CD4-positive, alpha-beta T cell treated with Interferon alpha-2 for 1 hour (primary cell): Measurements from ENCODE around the gene DFFA.
A peak's percentile ranks its signal among the peaks of the same experiment; 100 is the strongest.
"Not testable (repeated sequence)": the region's sequence is repeated elsewhere in the genome, so short reads cannot be mapped to it uniquely, and the experiment has no call there.

Experiments
- DNase-seq, 2 donors: peaks; one replicate each; pipeline ENCODE4 v3.0.0-alpha.2; 2020 to 2022

Gene DFFA

DNA sequence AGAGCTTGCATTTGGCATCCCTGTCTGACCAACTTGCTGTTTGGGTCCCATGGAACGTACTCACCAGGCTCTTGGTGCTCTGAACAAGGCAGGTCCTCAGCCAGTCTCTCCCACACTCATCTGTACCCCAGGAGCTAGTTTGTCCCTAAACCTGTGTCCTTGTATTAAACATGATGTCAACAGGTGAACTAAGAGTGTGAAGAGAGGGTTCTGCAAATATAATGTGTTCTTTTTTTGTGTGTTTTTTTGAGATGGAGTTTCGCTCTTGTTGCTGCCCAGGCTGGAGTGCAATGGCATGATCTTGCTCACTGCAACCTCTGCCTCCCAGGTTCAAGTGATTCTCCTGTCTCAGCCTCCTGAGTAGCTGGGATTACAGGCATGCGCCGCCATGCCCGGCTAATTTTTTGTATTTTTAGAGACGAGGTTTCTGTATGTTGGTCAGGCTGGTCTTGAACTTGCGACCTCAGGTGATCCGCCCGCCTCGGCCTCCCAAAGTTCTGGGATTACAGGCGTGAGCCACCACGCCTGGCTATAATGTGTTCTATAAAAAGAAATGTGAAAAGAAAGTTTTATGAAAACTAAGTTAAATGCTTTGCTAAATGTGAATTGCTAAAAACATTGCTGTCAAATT, 33.8 kb upstream of the DFFA start:
- DNase-seq, result not testable (repeated sequence)

- DNase-seq, result no peak
Observed at GRCh38 chr1:10504249-10504648, 31.9 kb upstream of the DFFA start.

- no peak for DNase-seq
Observed at GRCh38 chr1:10502206-10502605, 29.9 kb upstream of the DFFA start.

DNA sequence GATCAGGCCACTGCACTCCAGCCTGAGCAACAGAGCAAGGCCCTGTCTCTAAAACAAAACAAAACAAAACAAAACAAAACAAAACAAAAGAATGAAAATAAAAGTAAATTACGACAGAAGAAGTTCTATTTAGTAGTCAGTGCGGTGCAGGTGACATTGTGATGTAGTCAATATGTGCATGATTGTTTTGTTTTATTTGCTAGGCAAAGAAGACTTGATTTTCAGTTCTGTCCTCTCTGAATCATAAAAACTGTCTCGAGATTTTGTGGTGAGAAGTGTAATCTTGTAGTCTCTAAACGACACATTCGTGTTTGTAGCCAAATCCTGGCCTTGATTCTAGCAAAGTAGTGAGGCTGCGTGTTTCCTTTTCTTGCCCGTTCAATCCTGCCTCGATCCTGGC, 25.9 kb upstream of the DFFA start:
- DNase-seq, result peak in 1 of 2 donors; percentile 23

- peak; percentile 15 to 30 for DNase-seq
Observed at GRCh38 chr1:10497109-10497508, 24.8 kb upstream of the DFFA start.

DNA sequence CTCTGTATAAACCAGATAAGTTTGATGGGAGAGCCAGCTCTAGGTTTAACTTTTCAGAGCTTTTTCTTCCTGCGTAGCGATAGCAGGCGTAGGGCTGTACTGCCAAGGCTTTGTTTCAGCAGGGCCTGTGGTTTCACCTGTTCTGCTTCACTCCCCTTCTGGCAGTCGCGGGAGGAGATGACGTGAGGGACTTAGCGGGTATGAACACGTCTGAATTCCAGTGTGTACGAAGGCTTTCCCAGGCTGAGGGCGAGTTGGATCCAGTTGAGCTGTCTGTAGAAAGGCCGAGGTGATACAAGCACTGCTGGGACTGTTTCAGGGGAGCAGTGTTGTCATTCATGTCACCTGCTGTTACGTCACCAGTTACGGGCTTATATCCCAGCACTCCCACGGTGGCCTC, 23.6 kb upstream of the DFFA start:
- DNase-seq, result peak; percentile 48 to 52

DNA sequence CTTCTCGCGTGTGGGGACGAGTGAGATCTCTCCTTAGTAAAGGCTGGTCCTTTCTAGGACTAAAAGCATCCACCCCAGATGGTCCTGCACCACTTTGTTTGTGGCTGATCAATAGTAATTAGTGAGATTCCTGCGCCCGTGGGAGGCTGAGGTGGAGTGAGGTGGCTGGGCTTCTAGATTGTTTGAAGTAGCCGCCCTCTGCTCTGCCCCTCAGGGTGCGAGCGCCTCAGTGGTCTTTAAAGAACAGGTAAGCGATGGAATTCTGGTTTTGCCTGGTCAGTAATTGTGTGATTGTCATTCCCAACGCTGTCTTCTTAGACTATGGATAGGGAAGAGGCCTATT, 23.1 kb upstream of the DFFA start:
- no peak for DNase-seq

- DNase-seq, result peak; percentile 78 to 86
Observed at GRCh38 chr1:10494754-10495474, 22.6 kb upstream of the DFFA start.

GRCh38 chr1:10494418-10494753, 22.1 kb upstream of the DFFA start:
- no peak for DNase-seq

- no peak for DNase-seq
Observed at GRCh38 chr1:10490286-10490970, 18.1 kb upstream of the DFFA start.

DNA sequence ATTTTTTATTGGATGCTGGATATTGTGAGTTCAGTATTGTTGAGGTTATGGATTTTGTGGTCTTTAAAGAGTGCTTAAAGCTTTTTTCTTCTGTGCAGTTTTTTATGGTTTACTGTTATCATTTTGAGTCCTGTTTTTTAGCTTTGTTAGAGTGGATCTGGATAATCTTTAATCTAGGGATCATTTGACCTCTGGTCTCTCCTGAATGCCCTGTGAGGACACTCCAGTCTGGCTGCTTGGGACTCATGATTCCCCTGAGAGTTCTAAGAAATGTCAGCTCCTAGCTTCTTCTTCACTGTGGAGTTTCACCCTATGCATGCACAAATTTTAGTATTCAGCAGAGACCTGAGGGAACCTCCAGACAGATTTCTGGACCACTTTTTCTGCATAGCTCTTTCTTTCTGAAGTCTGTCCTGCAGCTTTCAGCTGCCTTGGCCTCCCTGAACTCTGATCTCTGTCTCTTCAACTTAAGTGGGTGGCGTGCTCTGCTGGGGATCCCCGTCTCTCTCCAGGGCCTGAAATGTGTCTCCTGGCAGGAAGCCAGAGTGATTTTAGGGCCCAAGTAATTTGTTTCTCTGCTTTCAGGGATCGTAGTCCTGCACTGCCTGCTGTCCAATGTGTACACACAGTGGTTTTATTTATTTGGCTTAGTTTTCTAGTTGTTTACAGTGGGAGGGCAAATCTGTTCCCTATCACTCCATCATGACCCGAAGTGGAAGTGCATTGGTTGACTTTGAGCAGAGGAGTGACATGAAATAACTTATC, 17.1 kb upstream of the DFFA start:
- DNase-seq, result no peak

DNA sequence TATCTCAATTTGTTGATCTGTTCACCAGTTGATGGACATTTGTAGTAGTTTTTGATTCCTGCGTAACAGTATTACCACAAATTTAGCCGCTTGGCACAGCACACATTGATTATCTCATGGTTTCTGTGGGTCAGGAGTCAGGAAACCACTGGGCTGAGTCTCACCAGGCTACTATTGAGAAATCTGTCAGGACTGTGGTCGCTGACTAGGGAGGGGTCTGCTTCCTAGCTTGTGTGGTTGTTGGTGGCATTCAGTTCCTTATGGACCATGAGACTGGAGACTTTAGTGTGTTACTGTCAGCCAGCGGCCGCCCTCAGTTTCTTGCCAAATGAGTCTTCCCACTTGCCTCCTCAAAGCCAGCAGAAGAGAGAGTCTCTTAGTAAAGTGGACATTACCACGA, 12.2 kb upstream of the DFFA start:
- no peak for DNase-seq

DNA sequence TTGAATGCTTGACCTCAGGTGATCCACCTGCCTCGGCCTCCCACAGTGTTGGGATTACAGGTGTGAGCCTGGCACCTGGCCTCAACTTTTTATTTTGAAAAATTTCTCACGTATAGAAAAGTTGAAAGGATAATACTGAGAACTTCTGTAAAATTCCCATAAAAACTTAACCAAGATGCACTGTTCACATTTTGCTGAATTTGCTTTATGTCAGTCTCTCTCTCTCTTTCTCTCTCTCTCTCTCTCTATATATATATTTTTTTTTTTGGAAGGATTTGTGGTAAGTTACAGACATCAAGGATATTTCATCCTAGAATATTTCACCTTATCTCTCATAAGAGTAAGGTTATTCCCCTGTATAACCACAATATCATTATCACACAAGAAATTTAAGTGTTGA, 8.3 kb upstream of the DFFA start:
- no peak for DNase-seq

DNA sequence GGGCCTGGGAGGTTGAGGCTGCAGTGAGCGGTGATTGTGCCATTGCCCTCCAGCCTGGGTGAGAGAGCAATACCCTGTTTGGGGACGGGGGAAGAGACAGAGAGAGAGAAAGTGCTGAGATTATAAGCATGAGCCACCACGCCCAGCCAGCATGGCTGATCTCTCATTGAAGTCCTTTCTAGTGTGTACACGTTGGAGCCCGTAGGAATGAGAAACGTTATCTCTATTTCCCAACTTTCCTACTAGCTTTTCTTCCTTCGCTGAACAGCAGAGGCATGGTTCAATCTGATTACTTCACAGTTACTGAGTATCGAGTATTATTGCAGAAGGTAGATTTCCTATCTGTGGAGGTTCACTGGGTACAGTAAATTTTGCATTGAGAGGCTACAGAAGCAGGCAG, 7.0 kb upstream of the DFFA start:
- no peak for DNase-seq

GRCh38 chr1:10475510-10475909, 3.2 kb upstream of the DFFA start:
- no peak for DNase-seq

GRCh38 chr1:10474613-10475507, 2.5 kb upstream of the DFFA start, which contains the start of gene PEX14:
Gene PEX14 (plus strand): TSS chr1:10474950. CDS start chr1:10474967, 17 bp downstream.
- DNase-seq, result peak; percentile 81 to 90

DNA sequence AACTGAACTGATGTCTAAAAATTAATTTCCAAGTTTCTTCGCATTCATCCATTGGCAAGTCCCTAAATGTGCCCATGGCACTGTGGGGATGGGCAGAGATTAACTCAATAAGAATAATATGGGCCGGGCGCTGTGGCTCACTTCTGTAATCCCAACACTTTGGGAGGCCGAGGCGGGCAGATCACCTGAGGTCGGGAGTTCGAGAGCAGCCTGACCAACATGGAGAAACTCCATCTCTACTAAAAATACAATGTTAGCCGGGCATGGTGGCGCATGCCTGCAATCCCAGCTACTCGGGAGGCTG, 1.9 kb upstream of the DFFA start:
- DNase-seq, result not testable (repeated sequence)

- no peak for DNase-seq
Observed at GRCh38 chr1:10473145-10473765, 926 bp upstream of the DFFA start.

GRCh38 chr1:10471411-10472219, 714 bp downstream of the DFFA start:
- DNase-seq, result no peak

DNA sequence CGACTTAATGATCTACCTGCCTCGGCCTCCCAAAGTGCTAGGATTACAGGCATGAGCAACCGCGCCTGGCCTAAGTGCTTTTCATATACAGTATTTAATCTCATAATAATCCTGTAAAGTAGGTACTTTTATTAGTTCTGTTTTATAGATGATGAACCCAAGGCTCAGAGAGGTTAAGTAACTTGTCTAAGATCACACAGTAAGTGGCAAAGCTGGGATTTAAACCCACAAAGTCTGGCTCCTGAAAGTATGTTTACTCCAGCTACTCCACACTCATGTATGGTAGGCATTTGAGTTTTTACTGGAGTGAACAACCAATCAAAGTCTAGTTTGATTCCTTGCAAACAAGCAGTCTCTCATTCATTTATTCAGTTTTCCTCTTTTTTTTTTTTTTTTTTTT, 2.3 kb downstream of the DFFA start:
- DNase-seq, result no peak

DNA sequence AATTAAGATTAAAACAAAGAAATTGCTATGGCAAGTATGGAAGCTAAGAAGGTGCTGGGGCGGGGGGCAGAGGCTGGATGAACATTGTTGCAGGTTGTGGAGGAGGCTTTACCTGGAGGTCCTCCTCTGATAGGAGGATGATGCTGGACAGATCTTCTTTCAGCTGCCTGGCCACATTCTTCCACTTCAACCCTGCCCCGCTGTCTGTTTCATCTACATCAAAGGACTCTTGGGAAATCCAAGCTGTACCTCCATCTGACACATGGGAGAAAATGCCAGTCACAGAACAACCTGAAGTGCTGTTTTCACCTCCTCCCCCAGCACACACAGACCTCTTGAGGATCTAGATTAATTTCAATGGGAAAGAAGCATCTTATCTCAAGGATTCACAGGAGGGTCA, 5.3 kb downstream of the DFFA start:
- no peak for DNase-seq
